Right forelimb (tissue), 1 donor: ENCODE measurements around the gene DDX31.

ENCODE experiments used
- DNase-seq: peaks from one replicate; pipeline ENCODE4 v3.0.0-alpha.2; 2018

The DDX31 gene

GRCh38 chr9:132671620-132672412 lies 2.0 kb upstream of the DDX31 start:
- no peak for DNase-seq

DNA sequence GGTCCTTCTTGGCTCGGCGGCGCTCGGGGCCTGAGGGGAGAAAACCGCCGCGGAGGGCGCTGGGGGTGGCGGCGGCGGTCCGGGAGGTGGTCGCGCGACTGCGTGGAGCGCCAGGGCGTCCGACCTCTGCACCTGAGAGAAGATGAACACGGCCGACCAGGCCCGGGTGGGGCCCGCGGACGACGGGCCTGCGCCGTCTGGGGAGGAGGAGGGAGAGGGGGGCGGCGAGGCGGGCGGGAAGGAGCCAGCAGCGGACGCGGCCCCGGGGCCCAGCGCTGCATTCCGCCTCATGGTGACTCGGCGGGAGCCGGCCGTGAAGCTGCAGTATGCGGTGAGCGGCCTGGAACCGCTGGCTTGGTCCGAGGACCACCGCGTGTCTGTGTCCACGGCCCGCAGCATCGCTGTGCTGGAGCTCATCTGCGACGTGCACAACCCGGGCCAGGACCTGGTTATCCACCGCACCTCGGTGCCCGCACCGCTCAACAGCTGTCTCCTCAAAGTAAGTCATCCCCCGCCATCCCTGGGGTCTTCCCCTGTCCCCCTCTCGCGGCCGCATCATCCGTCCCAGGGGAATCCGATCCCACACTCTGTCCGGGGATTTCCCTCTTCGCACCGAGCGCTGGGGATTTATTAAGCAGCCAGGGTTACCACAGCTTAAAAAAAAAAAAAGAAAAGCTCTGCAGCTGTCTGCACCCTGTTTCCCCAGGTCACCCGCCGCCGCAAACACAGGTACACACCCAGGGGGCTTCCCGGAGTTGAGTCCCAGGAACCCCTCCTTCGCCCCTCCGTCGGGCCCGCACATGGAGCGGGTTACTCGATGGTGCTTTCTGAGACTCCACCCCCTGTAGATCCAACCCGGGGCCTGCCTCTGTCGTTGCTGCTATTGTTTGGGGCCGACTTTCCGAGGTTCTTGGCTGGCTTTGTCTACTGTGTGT lies 941 bp upstream of the DDX31 start, which contains the start of gene GTF3C4:
GTF3C4 (plus strand) TSS at position 8 of the 935 bp plus-strand sequence; CDS start at position 143, 135 bp downstream.
- DNase-seq, result peak; percentile 49

DNA sequence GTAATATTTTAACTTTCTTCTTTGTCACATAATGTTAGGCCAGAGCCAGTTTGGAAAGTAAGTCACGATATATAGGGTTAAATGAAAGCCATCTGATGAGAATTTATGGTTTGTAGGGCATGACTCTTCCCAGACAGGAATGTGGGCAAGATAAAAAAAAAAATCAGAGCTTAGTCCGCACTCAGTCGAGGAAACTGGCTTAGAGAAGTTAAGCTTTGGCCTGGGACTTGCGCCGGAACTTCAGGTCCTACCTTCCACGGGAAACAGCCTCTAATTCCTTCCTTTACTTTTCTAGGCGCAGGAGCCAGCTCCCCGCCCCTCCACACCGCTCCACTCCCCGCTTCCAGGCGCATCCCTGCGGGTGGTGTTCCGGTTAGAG lies 475 bp downstream of the DDX31 start:
- DNase-seq, result no peak

DNA sequence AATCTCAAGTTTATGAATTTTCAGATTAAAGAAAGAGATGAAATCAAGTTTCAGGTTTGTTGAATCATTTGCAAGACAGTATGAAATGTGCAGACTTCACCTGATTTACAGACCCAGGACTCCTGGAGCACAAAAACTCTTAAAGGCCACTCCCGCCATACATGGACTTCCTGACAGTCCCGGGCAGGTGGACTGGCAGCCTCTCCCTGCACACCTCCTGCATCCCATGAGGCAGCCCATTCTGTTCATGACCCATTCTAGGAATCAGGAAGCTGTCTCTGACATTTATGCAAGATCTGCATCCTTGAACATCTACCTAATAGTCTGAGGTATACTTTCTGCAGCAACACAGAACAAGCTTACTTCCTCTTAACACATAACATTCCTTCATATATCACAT lies 5.9 kb downstream of the DDX31 start:
- DNase-seq, result no peak

- no peak for DNase-seq
Observed at GRCh38 chr9:132663117-132663516, 6.7 kb downstream of the DDX31 start.

DNA sequence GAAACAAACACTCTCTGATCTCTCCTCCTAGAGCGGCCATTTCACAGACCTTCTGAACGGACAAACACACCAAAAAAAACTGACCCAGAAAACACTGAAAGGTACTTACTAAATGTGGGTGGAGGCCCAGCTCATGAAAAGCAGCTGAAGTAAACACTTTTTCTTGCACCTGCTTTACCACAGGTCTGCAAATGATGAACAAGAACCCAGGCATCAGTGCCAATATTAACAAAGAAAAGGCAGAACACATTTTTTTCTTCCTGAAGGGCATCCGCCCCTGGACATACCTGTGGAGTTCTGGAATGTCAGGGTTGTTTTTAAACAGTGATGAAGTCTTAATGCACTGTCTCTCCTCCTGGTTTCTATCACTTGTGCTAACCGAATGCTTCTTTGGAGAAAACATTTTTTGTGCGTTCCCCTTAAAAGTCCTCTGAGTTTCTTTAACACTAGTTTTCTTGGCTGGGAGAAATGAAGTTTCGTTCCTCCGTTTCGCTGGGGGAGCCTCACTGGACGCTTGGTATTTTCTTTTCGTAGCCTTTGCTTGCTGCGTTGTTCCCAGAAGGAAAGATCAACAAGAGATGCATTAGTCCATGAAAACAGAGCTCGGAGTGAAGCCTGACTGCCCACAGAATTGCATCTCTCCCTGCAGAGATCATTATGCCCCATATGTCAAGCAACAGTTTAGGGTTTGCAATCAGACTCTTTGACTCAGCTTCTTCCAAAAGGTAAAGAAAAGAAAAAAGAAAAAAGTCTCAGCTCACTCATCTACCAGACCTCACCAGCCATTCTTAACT lies 7.4 kb downstream of the DDX31 start:
- no peak for DNase-seq

- DNase-seq, result no peak
Observed at GRCh38 chr9:132656299-132656698, 13.5 kb downstream of the DDX31 start.

- no peak for DNase-seq
Observed at GRCh38 chr9:132651259-132651658, 18.5 kb downstream of the DDX31 start.

GRCh38 chr9:132648685-132649084 lies 21.1 kb downstream of the DDX31 start:
- DNase-seq, result no peak

DNA sequence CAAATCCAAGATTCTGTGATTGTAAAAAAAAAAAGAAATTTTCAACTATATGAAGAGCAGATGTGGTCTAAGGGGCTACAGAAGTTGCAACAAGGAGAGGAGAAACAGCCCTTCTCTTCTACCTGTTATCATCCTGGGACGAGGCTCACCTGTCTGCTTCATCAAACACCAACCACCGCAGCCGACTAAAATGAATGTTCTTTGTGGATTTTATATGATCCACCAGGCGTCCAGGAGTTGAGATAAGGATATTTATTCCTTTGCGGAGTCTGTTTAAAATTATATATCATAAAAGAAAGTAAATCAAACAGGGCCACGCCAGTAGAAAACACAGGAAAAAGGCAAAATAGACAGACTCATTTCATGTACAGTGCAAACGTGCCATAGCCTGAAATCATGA lies 21.5 kb downstream of the DDX31 start:
- no peak for DNase-seq

GRCh38 chr9:132647806-132648205 lies 22.0 kb downstream of the DDX31 start:
- no peak for DNase-seq

DNA sequence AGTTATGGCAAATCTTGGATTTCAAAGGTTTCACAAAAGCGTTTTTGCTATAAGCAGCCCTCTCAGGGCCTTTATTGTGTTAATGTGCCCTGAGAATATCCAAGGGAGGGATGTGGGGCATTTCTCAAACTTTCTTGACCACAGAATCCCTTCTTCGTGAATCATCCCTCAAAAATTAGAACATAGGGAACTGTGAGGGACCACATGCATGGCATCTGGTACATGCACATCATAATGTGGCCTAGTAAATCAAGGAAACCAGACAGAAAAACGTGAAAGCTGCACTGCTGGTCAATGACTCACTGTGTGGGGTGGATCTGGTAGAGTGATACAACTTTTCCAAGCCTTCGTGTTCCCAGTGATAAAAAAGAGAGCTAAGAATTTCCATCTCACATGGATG lies 22.4 kb downstream of the DDX31 start:
- DNase-seq, result no peak

- DNase-seq, result no peak
Observed at GRCh38 chr9:132646726-132647125, 23.1 kb downstream of the DDX31 start.

DNA sequence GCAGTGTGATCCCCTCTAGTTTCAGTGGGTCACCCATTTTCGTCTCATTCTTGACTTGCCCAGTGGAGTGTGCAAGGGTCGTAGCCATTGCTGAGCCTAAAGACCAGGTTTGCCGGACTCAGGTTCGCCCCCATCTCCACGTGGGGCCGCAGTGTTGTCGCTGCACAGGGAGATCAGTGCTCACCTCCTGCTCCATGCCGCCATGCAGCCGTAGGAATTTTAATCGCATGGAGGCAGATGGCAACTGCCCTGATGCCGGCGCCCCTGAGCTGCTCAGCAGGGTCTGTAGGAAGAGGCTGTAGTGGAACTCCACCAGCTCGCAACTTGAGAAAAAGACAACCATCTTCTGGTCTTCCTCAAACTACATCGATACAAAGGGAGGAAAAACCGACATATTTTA lies 24.1 kb downstream of the DDX31 start:
- DNase-seq, result no peak

- no peak for DNase-seq
Observed at GRCh38 chr9:132645306-132645705, 24.5 kb downstream of the DDX31 start.

DNA sequence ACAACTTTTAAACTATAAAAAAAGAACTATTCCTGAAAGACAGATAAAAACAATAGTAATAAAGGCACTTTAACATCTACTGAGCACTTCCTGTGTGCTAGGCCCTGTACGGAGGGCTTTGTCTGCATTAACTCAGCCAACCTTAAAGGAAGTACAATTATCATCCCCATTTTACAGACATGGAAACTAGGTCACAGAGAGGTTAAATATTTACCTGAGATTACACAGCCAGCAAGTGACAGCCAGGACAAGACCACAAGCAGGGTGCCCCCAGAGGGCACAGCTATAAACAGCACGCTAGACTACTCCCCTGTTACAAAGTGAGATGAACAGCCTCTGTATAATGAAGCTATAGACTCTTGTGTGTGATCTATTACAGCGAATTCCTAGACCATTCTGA lies 25.5 kb downstream of the DDX31 start:
- no peak for DNase-seq

DNA sequence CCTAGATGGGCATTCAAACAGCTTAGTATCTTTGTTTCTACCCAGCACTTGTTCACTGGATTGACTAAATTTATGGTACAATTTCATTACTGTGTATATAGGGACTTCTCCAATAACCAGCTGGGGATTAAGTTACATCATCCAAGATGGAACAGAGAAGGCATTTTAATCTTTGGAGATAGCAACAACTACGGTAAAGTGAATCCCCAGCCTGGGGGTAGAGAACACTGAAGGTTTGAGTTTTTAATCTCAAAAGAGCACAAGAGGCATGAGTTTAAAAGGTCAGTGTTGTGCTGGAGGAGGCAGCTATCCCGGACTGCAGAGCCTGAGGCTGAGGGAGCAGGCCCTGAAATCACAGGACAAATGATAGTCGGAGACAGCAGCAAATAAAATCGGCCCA lies 28.6 kb downstream of the DDX31 start:
- DNase-seq, result no peak

GRCh38 chr9:132639322-132639721 lies 30.5 kb downstream of the DDX31 start:
- no peak for DNase-seq

DNA sequence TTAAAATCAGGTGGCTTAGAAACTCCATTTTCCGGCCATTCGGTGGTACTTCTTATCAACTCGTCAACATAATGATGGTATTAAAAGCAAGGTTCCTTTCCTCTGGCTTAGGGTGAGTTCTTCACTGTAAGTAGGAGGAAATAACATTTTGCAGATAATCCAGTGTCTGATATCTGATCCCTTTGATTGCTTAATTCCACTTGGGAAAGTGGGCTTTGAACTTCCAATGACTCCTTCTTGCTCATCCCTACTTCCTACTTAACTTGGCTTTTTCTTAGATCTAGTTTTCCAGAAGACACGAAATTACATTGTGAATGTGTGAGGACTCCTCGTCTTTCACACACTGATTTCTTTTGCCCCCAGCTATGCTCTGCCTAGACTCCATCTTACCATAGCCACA lies 31.5 kb downstream of the DDX31 start:
- DNase-seq, result no peak

DNA sequence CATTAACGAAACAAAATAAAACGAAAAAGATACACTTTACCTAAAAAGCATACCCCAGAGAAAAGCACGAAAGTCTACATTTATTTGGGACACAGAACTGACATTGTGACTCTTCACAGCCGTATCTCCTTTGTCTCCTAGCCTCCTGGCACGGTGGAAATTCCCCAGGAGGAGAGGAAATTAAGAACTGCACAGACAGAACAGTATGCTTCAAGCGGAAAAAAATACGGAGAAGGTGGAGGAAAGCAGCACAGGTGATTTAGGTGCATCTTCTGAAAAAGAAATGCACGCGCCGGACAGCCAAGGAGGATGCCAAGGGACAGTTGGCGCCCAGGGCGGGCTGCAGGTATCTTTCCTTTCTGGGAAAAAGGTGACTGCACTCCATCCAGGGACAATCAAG lies 32.0 kb downstream of the DDX31 start:
- no peak for DNase-seq

DNA sequence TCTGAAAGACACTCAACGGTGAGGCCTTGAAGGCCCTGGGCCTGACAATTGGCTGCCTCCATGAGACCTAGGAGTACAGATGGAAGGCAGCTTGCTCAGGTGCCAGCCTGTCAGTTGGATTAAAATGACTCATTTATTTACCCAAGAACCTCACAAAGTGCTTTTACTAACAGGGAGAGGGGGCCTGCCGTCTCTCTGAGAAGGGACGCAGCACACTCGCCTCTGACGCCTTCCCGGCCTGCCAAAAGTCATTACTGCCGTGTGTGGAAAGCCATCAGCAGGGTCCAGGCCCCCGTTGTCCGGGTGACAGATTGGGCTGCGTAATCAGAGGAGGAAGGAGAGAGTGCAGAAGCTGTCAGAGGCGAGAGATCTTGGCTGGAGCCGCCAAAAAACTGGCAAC lies 32.4 kb downstream of the DDX31 start:
- no peak for DNase-seq

DNA sequence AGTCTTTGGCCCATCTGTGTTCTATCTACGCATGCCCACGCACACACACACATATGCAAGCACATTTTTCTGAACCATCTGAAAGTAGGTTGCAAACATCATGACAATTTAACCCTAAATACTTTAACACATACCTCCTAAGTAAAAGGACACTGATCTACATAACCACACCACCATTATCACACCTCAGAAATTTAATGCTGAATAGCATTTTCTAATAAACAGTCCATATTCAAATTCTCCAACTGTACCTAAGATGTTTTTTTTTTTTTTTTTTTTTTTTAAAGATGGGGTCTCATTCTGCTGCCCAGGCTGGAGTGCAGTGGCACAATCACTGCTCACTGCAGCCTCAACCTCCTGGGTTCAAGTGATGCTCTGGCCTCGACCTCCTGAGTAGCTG lies 35.5 kb downstream of the DDX31 start:
- DNase-seq, result no peak
